Measurements from ENCODE around the gene RGL1.

The RGL1 gene

GRCh38 chr1:183804916-183805841, at the start of gene RGL1:
Gene RGL1 (plus strand): TSS chr1:183805120. CDS start chr1:183805298, 178 bp downstream.
- Histone ChIP-seq H3K9me3 (peaks cover 0 to 8% (median 0%) of the 10 kb centered on the region in 3 donors), H3K4me1 (peaks cover 0 to 18% (median 6%) of the 10 kb centered on the region in 4 donors), H3K36me3 (no peaks in the 10 kb centered on the region), H3K4me3 (peak within 1 kb of the TSS; percentile 50 to 53), H3K27ac (peak within 1 kb of the TSS; percentile 49 to 52), H3K27me3 (no peaks in the 10 kb centered on the region)
- intact Hi-C loops (cut with DNase I; ENCODE audit: low total_unique reads), result no loop called here
- TF ChIP-seq CTCF (IDR thresholded peaks at IDR 0.05), result no peak
- DNase-seq, result peak; percentile 81 to 84

- intact Hi-C loops (cut with DNase I; ENCODE audit: low total_unique reads), result no loop called here
- H3K27ac ChIP-seq, result no peak overlapping the region
Measured at GRCh38 chr1:183756326-183756725, 48.6 kb upstream of the RGL1 start.

GRCh38 chr1:183757061-183757460, 47.9 kb upstream of the RGL1 start:
- Histone ChIP-seq H3K27me3 (no peaks in the 10 kb centered on the region), H3K27ac (no peak overlapping the region), H3K36me3 (no peaks in the 10 kb centered on the region), H3K9me3 (peaks cover 0 to 2% (median 0%) of the 10 kb centered on the region in 3 donors), H3K4me1 (no peaks in the 10 kb centered on the region), H3K4me3 (no peak overlapping the region)
- intact Hi-C loops (cut with DNase I; ENCODE audit: low total_unique reads), result no loop called here
- DNase-seq, result no peak
- no peak for TF ChIP-seq CTCF (IDR thresholded peaks at IDR 0.05)

More at GRCh38 chr1:183756326-183756725, 48.6 kb upstream of the RGL1 start:
- H3K36me3 ChIP-seq, result no peaks in the 10 kb centered on the region
- no peak for TF ChIP-seq CTCF (IDR thresholded peaks at IDR 0.05)
- H3K27me3 ChIP-seq, result no peaks in the 10 kb centered on the region
- no peak for DNase-seq
- H3K4me1 ChIP-seq, result no peaks in the 10 kb centered on the region
- no peak overlapping the region for H3K4me3 ChIP-seq
- peaks cover 0 to 3% (median 0%) of the 10 kb centered on the region in 3 donors for H3K9me3 ChIP-seq

- Histone ChIP-seq H3K4me1 (no peaks in the 10 kb centered on the region), H3K9me3 (peaks cover 0 to 10% (median 0%) of the 10 kb centered on the region in 3 donors), H3K27me3 (no peaks in the 10 kb centered on the region), H3K36me3 (no peaks in the 10 kb centered on the region), H3K4me3 (no peak overlapping the region), H3K27ac (no peak overlapping the region)
- no peak for TF ChIP-seq CTCF (IDR thresholded peaks at IDR 0.05)
- intact Hi-C loops (cut with DNase I; ENCODE audit: low total_unique reads), result no loop called here
- no peak for DNase-seq
Measured at GRCh38 chr1:183758913-183759312, 46.0 kb upstream of the RGL1 start.

- H3K36me3 ChIP-seq, result no peaks in the 10 kb centered on the region
- no peak for DNase-seq
- H3K9me3 ChIP-seq, result peaks cover 0 to 22% (median 0%) of the 10 kb centered on the region in 3 donors
- no peaks in the 10 kb centered on the region for H3K27me3 ChIP-seq
- intact Hi-C loops (cut with DNase I; ENCODE audit: low total_unique reads), result no loop called here
- no peak overlapping the region for H3K27ac ChIP-seq
- no peak for TF ChIP-seq CTCF (IDR thresholded peaks at IDR 0.05)
- no peaks in the 10 kb centered on the region for H3K4me1 ChIP-seq
- no peak overlapping the region for H3K4me3 ChIP-seq
Measured at GRCh38 chr1:183760661-183761060, 44.3 kb upstream of the RGL1 start.

Data from tibial artery (tissue), 4 donors.